ENCODE measurements around the gene RNF34. TPM values are rescaled to one million over a fixed set of nuclear protein-coding genes. Genes with fewer than 3 reads are reported as not detected.
A peak's percentile ranks its signal among the peaks of the same experiment; 100 is the strongest.

The RNF34 gene
- total and polyA plus RNA-seq, 10 donors, result 20.8 to 62.6 (median 52.0) TPM

- no peaks in the 10 kb centered on the region for H3K36me3 ChIP-seq
- H3K27ac ChIP-seq, result no peak overlapping the region
- no peak for DNase-seq
- TF ChIP-seq CTCF (IDR thresholded peaks at IDR 0.05 in 8 of 11, conservative IDR thresholded peaks at IDR 0.05 in 3 of 11), result no peak
- no peak for TF ChIP-seq POLR2AphosphoS5 (IDR thresholded peaks at IDR 0.05)
- no peak for TF ChIP-seq POLR2A (IDR thresholded peaks at IDR 0.05)
- no peak overlapping the region for H3K4me3 ChIP-seq
- H3K9me3 ChIP-seq, result no peaks in the 10 kb centered on the region
- H3K4me1 ChIP-seq, result peaks cover 0 to 12% (median 3%) of the 10 kb centered on the region in 6 donors
- no peaks in the 10 kb centered on the region for H3K27me3 ChIP-seq (replicated peaks in 1 of 7)
- 88 to 96% (median 92%) methylated on average over 2 of the region's 2 CpGs for WGBS, 5 donors
- intact Hi-C loops (cut with DNase I; ENCODE audit: low total_unique reads), result no loop called here
Measured at GRCh38 chr12:121390856-121391255, 9.1 kb upstream of the RNF34 start.

GRCh38 chr12:121391619-121392324, 8.1 kb upstream of the RNF34 start:
- Histone ChIP-seq H3K4me3 (peak overlapping the region in 4 of 8 donors; percentile 3 to 38 (median 13)), H3K36me3 (no peaks in the 10 kb centered on the region), H3K27me3 (replicated peaks in 1 of 7) (no peaks in the 10 kb centered on the region), H3K27ac (peak overlapping the region in 7 of 8 donors; percentile 22 to 73 (median 48)), H3K9me3 (no peaks in the 10 kb centered on the region), H3K4me1 (peaks cover 0 to 12% (median 3%) of the 10 kb centered on the region in 6 donors)
- no peak for DNase-seq
- intact Hi-C loops (cut with DNase I; ENCODE audit: low total_unique reads), result no loop called here
- 50 to 60% (median 56%) methylated on average over 10 of the region's 10 CpGs for WGBS, 5 donors
- TF ChIP-seq CTCF (IDR thresholded peaks at IDR 0.05 in 8 of 11, conservative IDR thresholded peaks at IDR 0.05 in 3 of 11) (no peak), POLR2AphosphoS5 (IDR thresholded peaks at IDR 0.05) (no peak), POLR2A (IDR thresholded peaks at IDR 0.05) (no peak)

GRCh38 chr12:121392325-121392716, 7.6 kb upstream of the RNF34 start:
- no peak for DNase-seq
- Histone ChIP-seq H3K27me3 (replicated peaks in 1 of 7) (no peaks in the 10 kb centered on the region), H3K36me3 (no peaks in the 10 kb centered on the region), H3K4me3 (peak overlapping the region in 1 of 8 donors; percentile 38), H3K9me3 (no peaks in the 10 kb centered on the region), H3K27ac (peak overlapping the region in 7 of 8 donors; percentile 22 to 73 (median 48)), H3K4me1 (peaks cover 0 to 12% (median 3%) of the 10 kb centered on the region in 6 donors)
- TF ChIP-seq CTCF (IDR thresholded peaks at IDR 0.05 in 8 of 11, conservative IDR thresholded peaks at IDR 0.05 in 3 of 11) (no peak), POLR2AphosphoS5 (IDR thresholded peaks at IDR 0.05) (no peak), POLR2A (IDR thresholded peaks at IDR 0.05) (no peak)
- intact Hi-C loops (cut with DNase I; ENCODE audit: low total_unique reads), result no loop called here
- 93 to 97% (median 95%) methylated on average over 3 of the region's 3 CpGs for WGBS, 5 donors

- WGBS, 5 donors, result 93 to 96% (median 95%) methylated on average over 14 of the region's 14 CpGs
- H3K27me3 ChIP-seq (replicated peaks in 1 of 7), result no peaks in the 10 kb centered on the region
- peaks cover 22 to 35% (median 32%) of the 10 kb centered on the region in 6 donors for H3K4me1 ChIP-seq
- no peak for TF ChIP-seq CTCF (IDR thresholded peaks at IDR 0.05 in 8 of 11, conservative IDR thresholded peaks at IDR 0.05 in 3 of 11)
- TF ChIP-seq POLR2A (IDR thresholded peaks at IDR 0.05), result no peak
- peaks cover 0 to under 1% (median 0%) of the 10 kb centered on the region in 6 donors for H3K36me3 ChIP-seq
- no peak overlapping the region for H3K27ac ChIP-seq
- H3K9me3 ChIP-seq, result no peaks in the 10 kb centered on the region
- H3K4me3 ChIP-seq, result no peak overlapping the region
- no peak for DNase-seq
- intact Hi-C loops (cut with DNase I; ENCODE audit: low total_unique reads), result no loop called here
Measured at GRCh38 chr12:121397521-121397920, 2.4 kb upstream of the RNF34 start.

All from spleen (tissue), 11 donors.